CD14-positive monocyte (primary cell): ENCODE measurements around the gene FKBP4. TPM values are rescaled to one million over a fixed set of nuclear protein-coding genes. Genes with fewer than 3 reads are reported as not detected.

Source experiments
- DNase-seq, 3 donors: peaks; one replicate each; pipeline ENCODE4 v3.0.0-alpha.2; 2011 to 2022
- H2AFZ ChIP-seq: 2 replicates; pipeline ENCODE4 v1.6.0; 2012; ENCODE audit warnings: mild to moderate bottlenecking, low read depth, low read length, inconsistent platforms; ENCODE audit not compliant: insufficient read depth, poor library complexity, severe bottlenecking
- H3K27ac ChIP-seq, 2 donors: 1 replicate in 1 of 2; 2 replicates in 1 of 2; pipeline ENCODE4 v1.5.1; 2012 to 2013; ENCODE audit warnings: low read length in 2 of 2, control low read depth in 1 of 2, inconsistent platforms in 1 of 2, low read depth in 1 of 2, mild to moderate bottlenecking in 1 of 2
- H3K27me3 ChIP-seq, 2 donors: one replicate each; pipeline versions ENCODE4 v1.6.0 to v1.6.1; 2011 to 2013; ENCODE audit warnings: low read length in 2 of 2; ENCODE audit not compliant: control insufficient read depth in 2 of 2, insufficient read depth in 2 of 2
- H3K36me3 ChIP-seq, 2 donors: replicated peaks in 1 of 2; 1 replicate in 1 of 2; 2 replicates in 1 of 2; pipeline versions ENCODE4 v1.5.1 to v1.6.1; 2012 to 2013; ENCODE audit warnings: low read length in 2 of 2, control low read depth in 1 of 2, inconsistent platforms in 1 of 2, mild to moderate bottlenecking in 1 of 2; ENCODE audit not compliant: insufficient read depth in 2 of 2, control insufficient read depth in 1 of 2
- H3K4me1 ChIP-seq, 2 donors: 1 replicate in 1 of 2; 2 replicates in 1 of 2; pipeline versions ENCODE4 v1.5.1 to v1.6.1; 2012 to 2013; ENCODE audit warnings: low read length in 2 of 2, control low read depth in 1 of 2, inconsistent platforms in 1 of 2, mild to moderate bottlenecking in 1 of 2, moderate library complexity in 1 of 2; ENCODE audit not compliant: insufficient read depth in 2 of 2, control insufficient read depth in 1 of 2
- H3K4me2 ChIP-seq: replicated peaks from 2 replicates; pipeline ENCODE3; 2012; ENCODE audit warnings: low read length, moderate library complexity, mild to moderate bottlenecking; ENCODE audit not compliant: poor library complexity, severe bottlenecking; ENCODE audit errors: extremely low read depth
- H3K4me3 ChIP-seq, 3 experiments: fragments of 200-600 bp in 1 of 3; sonication (generic) in 1 of 3; replicated peaks in 1 of 3; 1 replicate in 2 of 3; 2 replicates in 1 of 3; pipeline ENCODE4 v1.5.1; 2011 to 2013; ENCODE audit warnings: low read length in 3 of 3, mild to moderate bottlenecking in 3 of 3, control low read depth in 2 of 3, low read depth in 2 of 3, inconsistent platforms in 1 of 3, moderate library complexity in 1 of 3
- H3K79me2 ChIP-seq: 2 replicates; pipeline ENCODE4 v1.6.0; 2012; ENCODE audit warnings: mild to moderate bottlenecking, control low read depth, inconsistent platforms, low read length, moderate library complexity; ENCODE audit not compliant: insufficient read depth
- H3K9ac ChIP-seq: 2 replicates; pipeline ENCODE4 v1.6.0; 2017; ENCODE audit warnings: low read length, mild to moderate bottlenecking; ENCODE audit not compliant: insufficient read depth, poor library complexity, severe bottlenecking
- H3K9me3 ChIP-seq, 2 donors: replicated peaks in 1 of 2; 1 replicate in 1 of 2; 2 replicates in 1 of 2; pipeline versions ENCODE4 v1.5.1 to v1.6.1; 2012 to 2013; ENCODE audit warnings: low read length in 2 of 2, control low read depth in 1 of 2; ENCODE audit not compliant: control insufficient read depth in 1 of 2, insufficient read depth in 1 of 2
- H4K20me1 ChIP-seq: 2 replicates; pipeline ENCODE4 v1.6.0; 2012; ENCODE audit warnings: mild to moderate bottlenecking, low read length, control low read depth, moderate library complexity; ENCODE audit not compliant: insufficient read depth
- H3K27ac Mint-ChIP-seq, 7 donors: one replicate each; pipeline ENCODE4 v1.8.0; 2020; ENCODE audit warnings: mild to moderate bottlenecking in 7 of 7, mixed read lengths in 7 of 7, moderate library complexity in 6 of 7, inconsistent platforms in 2 of 7
- H3K27me3 Mint-ChIP-seq, 3 donors: one replicate each; pipeline ENCODE4 v1.8.0; 2021 to 2022; ENCODE audit warnings: low read depth in 3 of 3, mild to moderate bottlenecking in 3 of 3, mixed read lengths in 3 of 3, moderate library complexity in 3 of 3, inconsistent platforms in 1 of 3
- H3K36me3 Mint-ChIP-seq, 2 donors: one replicate each; pipeline ENCODE4 v1.8.0; 2020; ENCODE audit warnings: mixed read lengths in 2 of 2, inconsistent platforms in 1 of 2, mild to moderate bottlenecking in 1 of 2
- H3K4me1 Mint-ChIP-seq: one replicate; pipeline ENCODE4 v1.8.0; 2020; ENCODE audit warnings: mild to moderate bottlenecking, mixed read lengths
- H3K4me3 Mint-ChIP-seq, 2 donors: one replicate each; pipeline ENCODE4 v1.8.0; 2020; ENCODE audit warnings: mild to moderate bottlenecking in 2 of 2, mixed read lengths in 2 of 2, moderate library complexity in 1 of 2
- H3K9me3 Mint-ChIP-seq, 7 donors: one replicate each; pipeline ENCODE4 v1.8.0; 2020 to 2022; ENCODE audit warnings: mixed read lengths in 7 of 7, mild to moderate bottlenecking in 6 of 7, moderate library complexity in 6 of 7, inconsistent platforms in 2 of 7
- WGBS: methylation state at CpG from one replicate; pipeline ENCODE4 v1.1.5; 2013; ENCODE audit warnings: missing lambda C conversion rate; ENCODE audit not compliant: insufficient coverage; 5-methylcytosine and 5-hydroxymethylcytosine counted together
- intact Hi-C, 2 donors: fragments of 100-400 bp; cut with micrococcal nuclease; formaldehyde crosslinking; loops; one replicate each; pipeline versions ENCODE4 v1.15.0 to v1.15.1; 2023
- polyA plus RNA-seq, 3 donors: library from polyadenylated mRNA; depleted of rRNA in 1 of 3; unstranded in 2 of 3; stranded (reverse) in 1 of 3; fragments of 300-500 nt in 2 of 3; fragments of >200 nt in 1 of 3; fragmentation: Illumina TruSeq in 2 of 3; gene quantifications; 1 replicate in 2 of 3; 2 replicates in 1 of 3; pipeline ENCODE4 v1.2.3, GENCODE V29; 2012 to 2021
- TF ChIP-seq, protein P1 (sequence below): fragments of 200-600 bp; IDR thresholded peaks from one replicate; pipeline ENCODE4 v1.8.0; 2022; ENCODE audit warnings: antibody characterized with exemption, mild to moderate bottlenecking

Gene FKBP4
- polyA plus RNA-seq, 3 donors = 19.3 to 22.1 (median 20.1) TPM

DNA sequence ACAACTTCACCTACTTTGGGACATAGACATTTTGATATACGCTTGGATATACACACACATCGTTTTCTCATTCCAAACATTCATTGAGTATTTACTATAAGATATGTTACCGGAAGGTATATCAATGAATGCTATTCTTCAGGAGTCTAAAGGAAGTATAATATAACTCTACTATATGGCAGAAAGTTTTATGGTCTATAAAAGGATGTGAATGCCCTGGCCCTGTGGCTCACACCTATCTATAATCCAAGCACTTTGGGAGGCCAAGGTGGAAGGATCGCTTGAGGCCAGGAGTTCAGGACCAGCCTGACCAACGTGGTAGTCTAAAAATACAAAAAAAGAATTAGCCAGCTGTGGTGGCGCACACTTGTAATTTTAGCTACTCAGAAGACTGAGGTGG lies 34.5 kb downstream of the FKBP4 start:
- Mint-ChIP-seq H3K9me3 (peaks cover 0 to 1% (median 0%) of the 10 kb centered on the region in 7 donors), H3K36me3 (peaks cover 75 to 82% of the 10 kb centered on the region in 2 donors), H3K27ac (no peak overlapping the region), H3K4me3 (no peak overlapping the region), H3K4me1 (no peaks in the 10 kb centered on the region), H3K27me3 (peaks cover under 1 to 1% (median 1%) of the 10 kb centered on the region in 3 donors)
- Histone ChIP-seq H3K4me1 (no peaks in the 10 kb centered on the region), H3K27me3 (no peaks in the 10 kb centered on the region), H3K9ac (no peak overlapping the region), H3K79me2 (no peaks in the 10 kb centered on the region), H3K36me3 (peaks cover 46 to 86% of the 10 kb centered on the region in 2 donors), H3K4me3 (no peak overlapping the region), H4K20me1 (no peaks in the 10 kb centered on the region), H3K27ac (no peak overlapping the region), H3K9me3 (no peaks in the 10 kb centered on the region), H2AFZ (no peak overlapping the region), H3K4me2 (no peak overlapping the region)
- WGBS = 94% methylated on average over 2 of the region's 6 CpGs
- TF ChIP-seq, protein P1, sequence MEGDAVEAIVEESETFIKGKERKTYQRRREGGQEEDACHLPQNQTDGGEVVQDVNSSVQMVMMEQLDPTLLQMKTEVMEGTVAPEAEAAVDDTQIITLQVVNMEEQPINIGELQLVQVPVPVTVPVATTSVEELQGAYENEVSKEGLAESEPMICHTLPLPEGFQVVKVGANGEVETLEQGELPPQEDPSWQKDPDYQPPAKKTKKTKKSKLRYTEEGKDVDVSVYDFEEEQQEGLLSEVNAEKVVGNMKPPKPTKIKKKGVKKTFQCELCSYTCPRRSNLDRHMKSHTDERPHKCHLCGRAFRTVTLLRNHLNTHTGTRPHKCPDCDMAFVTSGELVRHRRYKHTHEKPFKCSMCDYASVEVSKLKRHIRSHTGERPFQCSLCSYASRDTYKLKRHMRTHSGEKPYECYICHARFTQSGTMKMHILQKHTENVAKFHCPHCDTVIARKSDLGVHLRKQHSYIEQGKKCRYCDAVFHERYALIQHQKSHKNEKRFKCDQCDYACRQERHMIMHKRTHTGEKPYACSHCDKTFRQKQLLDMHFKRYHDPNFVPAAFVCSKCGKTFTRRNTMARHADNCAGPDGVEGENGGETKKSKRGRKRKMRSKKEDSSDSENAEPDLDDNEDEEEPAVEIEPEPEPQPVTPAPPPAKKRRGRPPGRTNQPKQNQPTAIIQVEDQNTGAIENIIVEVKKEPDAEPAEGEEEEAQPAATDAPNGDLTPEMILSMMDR = no peak
- no peak for DNase-seq
- intact Hi-C loops = no loop called here

DNA sequence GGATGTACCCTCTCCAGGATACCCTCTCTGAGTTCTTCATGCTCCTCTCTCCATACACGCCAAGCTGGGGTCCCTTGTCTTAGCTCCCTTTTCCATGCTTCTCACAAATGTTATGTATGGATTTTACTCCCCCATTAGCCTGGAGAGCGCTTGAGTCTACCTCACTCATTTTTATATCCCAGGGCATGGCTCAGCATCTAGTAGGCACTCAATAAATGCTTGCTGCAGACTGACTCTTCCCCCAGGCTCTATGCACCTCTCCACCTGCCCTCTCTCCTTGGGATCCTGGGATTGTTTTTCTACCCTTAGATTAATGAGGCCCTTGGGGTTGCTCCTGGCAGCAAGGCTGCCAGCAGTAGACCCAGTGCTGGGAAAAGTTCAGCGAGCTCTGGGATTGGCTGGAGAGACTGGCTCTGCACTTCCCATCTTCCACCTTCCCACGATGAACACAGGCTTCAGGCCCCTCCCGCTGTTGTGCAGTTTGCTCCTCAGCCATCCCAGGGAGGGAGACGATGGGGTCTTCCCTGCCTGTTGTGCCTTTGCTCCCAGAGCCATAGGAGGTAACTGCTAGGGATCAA lies 37.9 kb downstream of the FKBP4 start:
- Histone ChIP-seq H3K36me3 (peaks cover 12 to 52% of the 10 kb centered on the region in 2 donors), H3K4me2 (no peak overlapping the region), H3K4me1 (no peaks in the 10 kb centered on the region), H3K27me3 (peaks cover 0 to 4% of the 10 kb centered on the region in 2 donors), H3K79me2 (no peaks in the 10 kb centered on the region), H3K9ac (no peak overlapping the region), H3K4me3 (no peak overlapping the region), H3K9me3 (no peaks in the 10 kb centered on the region), H2AFZ (no peak overlapping the region), H3K27ac (no peak overlapping the region), H4K20me1 (no peaks in the 10 kb centered on the region)
- intact Hi-C loops = no loop called here
- H3K4me1 Mint-ChIP-seq = peaks cover 10% of the 10 kb centered on the region
- peaks cover 1 to 9% (median 4%) of the 10 kb centered on the region in 3 donors for H3K27me3 Mint-ChIP-seq
- H3K36me3 Mint-ChIP-seq = peaks cover 44 to 52% of the 10 kb centered on the region in 2 donors
- 96% methylated on average over 4 of the region's 6 CpGs for WGBS
- H3K4me3 Mint-ChIP-seq = no peak overlapping the region
- peak overlapping the region in 1 of 7 donors; percentile 4 for H3K27ac Mint-ChIP-seq
- peaks cover 0 to 1% (median 0%) of the 10 kb centered on the region in 7 donors for H3K9me3 Mint-ChIP-seq
- TF ChIP-seq, protein P1 = no peak
- DNase-seq = no peak
